K562 (cell line): ENCODE results near the gene TNPO2. TPM values are rescaled to one million over a fixed set of nuclear protein-coding genes. Genes with fewer than 3 reads are reported as not detected.
A peak's percentile ranks its signal among the peaks of the same experiment; 100 is the strongest.

Source experiments
- L3MBTL2 ChIP-seq: fragments of 450-650 bp; IDR thresholded peaks from 2 replicates; pipeline ENCODE4 v1.6.1; 2016; ENCODE audit warnings: mild to moderate bottlenecking, moderate library complexity
- PHB2 ChIP-seq: fragments of 450-650 bp; IDR thresholded peaks from 2 replicates; pipeline ENCODE4 v1.6.1; 2017; ENCODE audit warnings: low read depth
- POU5F1 ChIP-seq: fragments of 150-350 bp; IDR thresholded peaks from 2 replicates; pipeline ENCODE4 v1.6.1; 2014; ENCODE audit warnings: borderline replicate concordance, low read length, low read depth, mild to moderate bottlenecking; ENCODE audit not compliant: partially characterized antibody
- SUPT5H ChIP-seq: fragments of 450-650 bp; IDR thresholded peaks from 2 replicates; pipeline ENCODE4 v1.6.1; 2016
- TBL1XR1 ChIP-seq, 2 experiments: IDR thresholded peaks; 2 replicates each; pipeline ENCODE4 v1.6.1; 2012; ENCODE audit warnings: improper control_type of control experiment in 2 of 2, low read length in 2 of 2, mild to moderate bottlenecking in 1 of 2
- XRCC5 ChIP-seq: fragments of 200-400 bp; formaldehyde crosslinking; IDR thresholded peaks from 2 replicates; pipeline ENCODE4 v1.6.1; 2017; ENCODE audit warnings: low read depth, mild to moderate bottlenecking, low read length
- ZNF407 ChIP-seq: fragments of 450-650 bp; IDR thresholded peaks from 2 replicates; pipeline ENCODE4 v1.6.1; 2016; ENCODE audit warnings: low read depth
- ZNF408 ChIP-seq: fragments of 250-450 bp; sonication (Bioruptor Pico); IDR thresholded peaks from 2 replicates; pipeline ENCODE4 v1.4.0; 2020; ENCODE audit warnings: low read depth, mild to moderate bottlenecking, moderate library complexity
- polyA plus RNA-seq, 8 experiments: library from polyadenylated mRNA; depleted of rRNA in 4 of 8; stranded (reverse) in 5 of 8; unstranded in 3 of 8; fragments of >200 nt; fragmentation: Nextera tagmentation in 2 of 8; fragmentation: Illumina TruSeq in 1 of 8; extraction: Ambion mirVana in 2 of 8; extraction: Trizol in 1 of 8; gene quantifications; 2 replicates each; pipeline versions ENCODE4 v1.2.1 to v1.2.3, GENCODE V29; 2011 to 2014; ENCODE audit warnings: inconsistent platforms in 1 of 8, missing spikeins in 1 of 8
- total RNA-seq, 7 experiments: library from RNA; depleted of rRNA in 6 of 7; stranded (reverse); fragments of >200 nt in 6 of 7; fragmentation: Illumina TruSeq in 2 of 7; extraction: Trizol in 2 of 7; gene quantifications; 2 replicates each; pipeline versions ENCODE4 v1.2.1 to v1.2.3, GENCODE V29; 2011 to 2021; ENCODE audit warnings: low replicate concordance in 1 of 7
- TF ChIP-seq, protein P1 (sequence below): fragments of 450-650 bp; IDR thresholded peaks from 2 replicates; pipeline ENCODE4 v1.6.1; 2017; ENCODE audit warnings: antibody characterized with exemption, mild to moderate bottlenecking
- TF ChIP-seq, protein P2 (sequence below): sonication (generic); formaldehyde crosslinking; IDR thresholded peaks from 2 replicates; pipeline ENCODE4 v1.8.0; 2022; ENCODE audit warnings: mild to moderate bottlenecking, missing genetic modification reagents

The TNPO2 gene
- total and polyA plus RNA-seq, 9 of the 15 experiments (the other 6 are each of a cell fraction or from before 2014, with no cell fraction given) = 6.0 to 126 (median 53.8) TPM

DNA sequence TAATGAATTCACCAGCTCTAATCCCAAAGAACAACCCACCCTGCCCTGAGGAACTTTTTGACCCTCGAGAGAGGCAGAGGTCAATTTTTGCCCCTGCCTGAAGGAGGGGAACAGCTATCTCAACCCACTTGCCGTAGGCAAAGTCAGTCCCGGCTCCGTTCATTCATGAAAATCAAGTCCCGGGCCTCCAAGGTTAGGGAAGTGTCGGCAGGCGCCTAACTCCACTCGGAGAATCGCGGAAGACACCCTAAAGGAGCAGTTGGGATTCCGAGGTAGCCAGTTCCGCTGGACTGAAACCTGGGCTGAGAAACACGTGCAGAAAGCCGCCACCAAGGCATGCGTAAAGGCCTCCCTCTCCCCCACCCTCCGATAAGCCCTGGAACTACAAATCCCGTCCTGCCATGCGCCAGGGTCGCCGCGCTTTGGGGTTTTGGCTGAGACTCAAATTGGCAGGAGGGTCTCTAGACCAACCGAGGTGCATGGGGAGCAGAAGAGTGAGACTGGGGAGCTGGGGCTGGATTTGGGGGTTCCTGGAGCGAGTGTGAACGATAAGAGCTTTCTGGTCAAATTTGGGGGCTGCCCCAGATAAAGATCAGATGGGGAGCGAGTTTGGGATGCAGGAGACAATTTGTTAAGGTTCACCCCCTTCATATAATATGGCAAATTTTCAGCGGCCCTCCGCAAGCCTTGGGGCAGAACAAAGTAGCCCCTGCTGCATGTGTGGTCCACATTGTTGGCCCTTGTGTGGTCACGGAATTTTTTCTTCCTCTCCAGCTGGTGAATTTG lies at the start of gene TNPO2 (continued):
- TF ChIP-seq ZNF407 = peak; percentile 77
- no peak for TF ChIP-seq ZNF408 (CRISPR knock-in tag)
- TF ChIP-seq XRCC5 = 0 out of 2 replicates have a peak, but pooled peaks have one; percentile 5
- TF ChIP-seq, protein P1, sequence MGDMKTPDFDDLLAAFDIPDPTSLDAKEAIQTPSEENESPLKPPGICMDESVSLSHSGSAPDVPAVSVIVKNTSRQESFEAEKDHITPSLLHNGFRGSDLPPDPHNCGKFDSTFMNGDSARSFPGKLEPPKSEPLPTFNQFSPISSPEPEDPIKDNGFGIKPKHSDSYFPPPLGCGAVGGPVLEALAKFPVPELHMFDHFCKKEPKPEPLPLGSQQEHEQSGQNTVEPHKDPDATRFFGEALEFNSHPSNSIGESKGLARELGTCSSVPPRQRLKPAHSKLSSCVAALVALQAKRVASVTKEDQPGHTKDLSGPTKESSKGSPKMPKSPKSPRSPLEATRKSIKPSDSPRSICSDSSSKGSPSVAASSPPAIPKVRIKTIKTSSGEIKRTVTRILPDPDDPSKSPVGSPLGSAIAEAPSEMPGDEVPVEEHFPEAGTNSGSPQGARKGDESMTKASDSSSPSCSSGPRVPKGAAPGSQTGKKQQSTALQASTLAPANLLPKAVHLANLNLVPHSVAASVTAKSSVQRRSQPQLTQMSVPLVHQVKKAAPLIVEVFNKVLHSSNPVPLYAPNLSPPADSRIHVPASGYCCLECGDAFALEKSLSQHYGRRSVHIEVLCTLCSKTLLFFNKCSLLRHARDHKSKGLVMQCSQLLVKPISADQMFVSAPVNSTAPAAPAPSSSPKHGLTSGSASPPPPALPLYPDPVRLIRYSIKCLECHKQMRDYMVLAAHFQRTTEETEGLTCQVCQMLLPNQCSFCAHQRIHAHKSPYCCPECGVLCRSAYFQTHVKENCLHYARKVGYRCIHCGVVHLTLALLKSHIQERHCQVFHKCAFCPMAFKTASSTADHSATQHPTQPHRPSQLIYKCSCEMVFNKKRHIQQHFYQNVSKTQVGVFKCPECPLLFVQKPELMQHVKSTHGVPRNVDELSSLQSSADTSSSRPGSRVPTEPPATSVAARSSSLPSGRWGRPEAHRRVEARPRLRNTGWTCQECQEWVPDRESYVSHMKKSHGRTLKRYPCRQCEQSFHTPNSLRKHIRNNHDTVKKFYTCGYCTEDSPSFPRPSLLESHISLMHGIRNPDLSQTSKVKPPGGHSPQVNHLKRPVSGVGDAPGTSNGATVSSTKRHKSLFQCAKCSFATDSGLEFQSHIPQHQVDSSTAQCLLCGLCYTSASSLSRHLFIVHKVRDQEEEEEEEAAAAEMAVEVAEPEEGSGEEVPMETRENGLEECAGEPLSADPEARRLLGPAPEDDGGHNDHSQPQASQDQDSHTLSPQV = peak; percentile 67; the same call in 1 of the 2 replicates
- TF ChIP-seq, protein P2, sequence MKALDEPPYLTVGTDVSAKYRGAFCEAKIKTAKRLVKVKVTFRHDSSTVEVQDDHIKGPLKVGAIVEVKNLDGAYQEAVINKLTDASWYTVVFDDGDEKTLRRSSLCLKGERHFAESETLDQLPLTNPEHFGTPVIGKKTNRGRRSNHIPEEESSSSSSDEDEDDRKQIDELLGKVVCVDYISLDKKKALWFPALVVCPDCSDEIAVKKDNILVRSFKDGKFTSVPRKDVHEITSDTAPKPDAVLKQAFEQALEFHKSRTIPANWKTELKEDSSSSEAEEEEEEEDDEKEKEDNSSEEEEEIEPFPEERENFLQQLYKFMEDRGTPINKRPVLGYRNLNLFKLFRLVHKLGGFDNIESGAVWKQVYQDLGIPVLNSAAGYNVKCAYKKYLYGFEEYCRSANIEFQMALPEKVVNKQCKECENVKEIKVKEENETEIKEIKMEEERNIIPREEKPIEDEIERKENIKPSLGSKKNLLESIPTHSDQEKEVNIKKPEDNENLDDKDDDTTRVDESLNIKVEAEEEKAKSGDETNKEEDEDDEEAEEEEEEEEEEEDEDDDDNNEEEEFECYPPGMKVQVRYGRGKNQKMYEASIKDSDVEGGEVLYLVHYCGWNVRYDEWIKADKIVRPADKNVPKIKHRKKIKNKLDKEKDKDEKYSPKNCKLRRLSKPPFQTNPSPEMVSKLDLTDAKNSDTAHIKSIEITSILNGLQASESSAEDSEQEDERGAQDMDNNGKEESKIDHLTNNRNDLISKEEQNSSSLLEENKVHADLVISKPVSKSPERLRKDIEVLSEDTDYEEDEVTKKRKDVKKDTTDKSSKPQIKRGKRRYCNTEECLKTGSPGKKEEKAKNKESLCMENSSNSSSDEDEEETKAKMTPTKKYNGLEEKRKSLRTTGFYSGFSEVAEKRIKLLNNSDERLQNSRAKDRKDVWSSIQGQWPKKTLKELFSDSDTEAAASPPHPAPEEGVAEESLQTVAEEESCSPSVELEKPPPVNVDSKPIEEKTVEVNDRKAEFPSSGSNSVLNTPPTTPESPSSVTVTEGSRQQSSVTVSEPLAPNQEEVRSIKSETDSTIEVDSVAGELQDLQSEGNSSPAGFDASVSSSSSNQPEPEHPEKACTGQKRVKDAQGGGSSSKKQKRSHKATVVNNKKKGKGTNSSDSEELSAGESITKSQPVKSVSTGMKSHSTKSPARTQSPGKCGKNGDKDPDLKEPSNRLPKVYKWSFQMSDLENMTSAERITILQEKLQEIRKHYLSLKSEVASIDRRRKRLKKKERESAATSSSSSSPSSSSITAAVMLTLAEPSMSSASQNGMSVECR (CRISPR knock-in tag) = peak; percentile 88
- peak; percentile 91 for TF ChIP-seq L3MBTL2
- TF ChIP-seq SUPT5H = peak; percentile 72
- no peak for TF ChIP-seq PHB2
- no peak for TF ChIP-seq POU5F1
- 0 out of 4 replicates have a peak, but pooled peaks of 1 of the 2 experiments have one; percentile 26 for TF ChIP-seq TBL1XR1 (IDR thresholded peaks at IDR 0.05; ENCODE audit: low read length in 2 of 2)
